ENCODE results near the gene TMEM51.

Gene TMEM51

GRCh38 chr1:15153184-15153841 is at the start of gene TMEM51:
TSS of gene TMEM51 (plus strand) at chr1:15153747. CDS start at chr1:15215088, 61,341 bp downstream.
- peak; percentile 83 for DNase-seq

- no peak for DNase-seq
Observed at GRCh38 chr1:15103906-15104305, 49.6 kb upstream of the TMEM51 start.

- no peak for DNase-seq
Observed at GRCh38 chr1:15104768-15105167, 48.8 kb upstream of the TMEM51 start.

GRCh38 chr1:15106608-15107007 is 46.9 kb upstream of the TMEM51 start:
- DNase-seq: no peak

GRCh38 chr1:15107058-15107687 is 46.4 kb upstream of the TMEM51 start:
- DNase-seq: no peak

- DNase-seq: no peak
Observed at GRCh38 chr1:15107911-15108310, 45.6 kb upstream of the TMEM51 start.

GRCh38 chr1:15110128-15110866 is 43.2 kb upstream of the TMEM51 start:
- DNase-seq: no peak

GRCh38 chr1:15110867-15111230 is 42.7 kb upstream of the TMEM51 start:
- DNase-seq: no peak

- no peak for DNase-seq
Observed at GRCh38 chr1:15113146-15113545, 40.4 kb upstream of the TMEM51 start.

- DNase-seq: no peak
Observed at GRCh38 chr1:15114884-15115283, 38.7 kb upstream of the TMEM51 start.

GRCh38 chr1:15115542-15116330 is 37.8 kb upstream of the TMEM51 start:
- DNase-seq: no peak

- DNase-seq: no peak
Observed at GRCh38 chr1:15116966-15117365, 36.6 kb upstream of the TMEM51 start.

GRCh38 chr1:15117671-15118325 is 35.7 kb upstream of the TMEM51 start:
- DNase-seq: no peak

- no peak for DNase-seq
Observed at GRCh38 chr1:15118579-15118978, 35.0 kb upstream of the TMEM51 start.

- no peak for DNase-seq
Observed at GRCh38 chr1:15120251-15120945, 33.1 kb upstream of the TMEM51 start.

- DNase-seq: no peak
Observed at GRCh38 chr1:15122331-15122730, 31.2 kb upstream of the TMEM51 start.

GRCh38 chr1:15123270-15123669 is 30.3 kb upstream of the TMEM51 start:
- DNase-seq: no peak

GRCh38 chr1:15123925-15124324 is 29.6 kb upstream of the TMEM51 start:
- no peak for DNase-seq

- no peak for DNase-seq
Observed at GRCh38 chr1:15124362-15125100, 29.0 kb upstream of the TMEM51 start.

GRCh38 chr1:15125101-15125745 is 28.3 kb upstream of the TMEM51 start:
- no peak for DNase-seq

- DNase-seq: no peak
Observed at GRCh38 chr1:15128077-15128476, 25.5 kb upstream of the TMEM51 start.
